Vagina (tissue), 2 donors: ENCODE data around the gene ATP13A2. TPM values are rescaled to one million over a fixed set of nuclear protein-coding genes. Genes with fewer than 3 reads are reported as not detected.

ENCODE experiments used
- DNase-seq, 2 donors: peaks; one replicate each; pipeline ENCODE4 v3.0.0-alpha.2; 2017; ENCODE audit errors: extremely low spot score in 2 of 2
- H3K27ac ChIP-seq: fragments of 200-600 bp; sonication (generic); one replicate; pipeline ENCODE4 v1.5.1; 2019
- H3K27me3 ChIP-seq: fragments of 200-600 bp; sonication (generic); one replicate; pipeline ENCODE4 v1.5.1; 2019
- H3K36me3 ChIP-seq, 2 donors: fragments of 200-600 bp; sonication (generic); one replicate each; pipeline ENCODE4 v1.5.1; 2017 to 2019
- H3K4me1 ChIP-seq: fragments of 200-600 bp; sonication (generic); one replicate; pipeline ENCODE4 v1.5.1; 2019
- H3K4me3 ChIP-seq, 2 donors: fragments of 200-600 bp; sonication (generic); 1 replicate in 1 of 2; 2 replicates in 1 of 2; pipeline ENCODE4 v1.5.1; 2016 to 2019
- H3K9me3 ChIP-seq: fragments of 200-600 bp; sonication (generic); one replicate; pipeline ENCODE4 v1.5.1; 2019
- CTCF ChIP-seq, 3 experiments: fragments of 450-650 bp in 2 of 3; fragments of 200-600 bp in 1 of 3; sonication (generic) in 1 of 3; IDR thresholded peaks; one replicate each; pipeline ENCODE4 v1.5.1; 2017 to 2019; ENCODE audit warnings: antibody characterized with exemption in 3 of 3, mild to moderate bottlenecking in 2 of 3, moderate library complexity in 2 of 3
- POLR2A ChIP-seq, 2 donors: fragments of 450-650 bp; IDR thresholded peaks; one replicate each; pipeline ENCODE4 v1.6.1; 2017; ENCODE audit warnings: antibody characterized with exemption in 2 of 2, mild to moderate bottlenecking in 2 of 2, moderate library complexity in 2 of 2
- POLR2AphosphoS5 ChIP-seq, 2 donors: sonication (generic); formaldehyde crosslinking; IDR thresholded peaks; one replicate each; pipeline ENCODE4 v1.9.0; 2017; ENCODE audit warnings: antibody characterized with exemption in 2 of 2, mild to moderate bottlenecking in 2 of 2, low read depth in 1 of 2; ENCODE audit not compliant: insufficient read depth in 1 of 2
- intact Hi-C: fragments of 100-400 bp; cut with DNase I; formaldehyde crosslinking; loops from one replicate; pipeline ENCODE4 v1.15.1; 2023
- total RNA-seq: library from RNA; depleted of rRNA; stranded (reverse); fragments of >200 nt; gene quantifications from one replicate; pipeline ENCODE4 v1.2.3, GENCODE V29; 2016

The ATP13A2 gene
- total RNA-seq, 1 donor from 2014 or later: 31.7 TPM

DNA sequence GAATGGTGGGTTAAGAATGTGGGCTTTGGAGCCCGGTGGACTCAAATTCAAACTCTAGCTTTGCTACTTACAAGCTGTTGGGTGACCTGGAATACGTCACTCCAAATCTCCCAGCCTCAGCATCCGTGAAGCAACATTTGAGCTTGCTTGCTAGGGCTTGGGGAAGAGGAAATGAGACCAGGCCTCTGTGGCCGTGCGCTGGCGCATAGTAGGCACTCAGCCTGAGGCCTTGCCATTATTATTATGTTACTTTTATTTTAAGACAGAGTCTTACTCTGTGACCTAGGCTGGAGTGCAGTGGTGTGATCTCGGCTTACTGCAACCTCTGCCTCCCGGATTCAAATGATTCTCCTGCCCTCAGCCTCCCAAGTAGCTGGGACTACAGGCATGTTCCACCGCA, 19.1 kb downstream of the ATP13A2 start:
- TF ChIP-seq POLR2AphosphoS5 (IDR thresholded peaks at IDR 0.05; ENCODE audit: insufficient read depth in 1 of 2, low read depth in 1 of 2) (no peak), POLR2A (IDR thresholded peaks at IDR 0.05) (no peak), CTCF (IDR thresholded peaks at IDR 0.05) (no peak)
- DNase-seq: no peak
- intact Hi-C loops: no loop called here
- Histone ChIP-seq H3K9me3 (no peaks in the 10 kb centered on the region), H3K4me3 (no peak overlapping the region), H3K27ac (no peak overlapping the region), H3K36me3 (peaks cover 0 to 30% of the 10 kb centered on the region in 2 donors), H3K27me3 (no peaks in the 10 kb centered on the region), H3K4me1 (no peaks in the 10 kb centered on the region)

DNA sequence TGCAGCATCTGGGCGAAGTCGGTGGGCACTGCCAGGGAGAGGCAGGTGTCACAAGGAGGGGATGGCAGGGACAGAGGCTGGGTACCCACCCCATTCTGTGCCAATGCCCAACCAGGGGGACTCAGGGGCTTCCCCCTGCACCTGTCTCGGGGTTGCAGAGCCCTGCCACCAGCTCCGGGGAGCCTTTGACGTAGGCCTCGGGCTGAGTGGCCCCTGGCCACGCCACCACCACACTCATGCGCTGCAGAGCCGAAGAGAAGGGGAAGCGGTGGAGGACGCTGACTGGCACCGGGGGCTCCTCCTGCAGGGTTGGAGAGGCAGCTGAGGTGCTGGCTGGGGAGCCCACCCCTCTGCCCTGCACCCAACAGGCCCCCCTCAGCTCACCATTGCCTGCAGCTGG, 19.6 kb downstream of the ATP13A2 start:
- DNase-seq: no peak
- TF ChIP-seq POLR2A (IDR thresholded peaks at IDR 0.05) (no peak), CTCF (IDR thresholded peaks at IDR 0.05) (no peak), POLR2AphosphoS5 (IDR thresholded peaks at IDR 0.05; ENCODE audit: insufficient read depth in 1 of 2, low read depth in 1 of 2) (no peak)
- no peaks in the 10 kb centered on the region for H3K27me3 ChIP-seq
- no peak overlapping the region for H3K27ac ChIP-seq
- no peaks in the 10 kb centered on the region for H3K4me1 ChIP-seq
- intact Hi-C loops: no loop called here
- peaks cover 0 to 29% of the 10 kb centered on the region in 2 donors for H3K36me3 ChIP-seq
- H3K9me3 ChIP-seq: no peaks in the 10 kb centered on the region
- H3K4me3 ChIP-seq: no peak overlapping the region

GRCh38 chr1:16991571-16991970, 20.2 kb downstream of the ATP13A2 start:
- no peaks in the 10 kb centered on the region for H3K27me3 ChIP-seq
- intact Hi-C loops: no loop called here
- H3K36me3 ChIP-seq: peaks cover 0 to 29% of the 10 kb centered on the region in 2 donors
- H3K27ac ChIP-seq: no peak overlapping the region
- DNase-seq: no peak
- H3K4me3 ChIP-seq: no peak overlapping the region
- no peaks in the 10 kb centered on the region for H3K9me3 ChIP-seq
- no peak for TF ChIP-seq POLR2A (IDR thresholded peaks at IDR 0.05)
- no peak for TF ChIP-seq POLR2AphosphoS5 (IDR thresholded peaks at IDR 0.05; ENCODE audit: insufficient read depth in 1 of 2, low read depth in 1 of 2)
- TF ChIP-seq CTCF (IDR thresholded peaks at IDR 0.05): no peak
- H3K4me1 ChIP-seq: no peaks in the 10 kb centered on the region

DNA sequence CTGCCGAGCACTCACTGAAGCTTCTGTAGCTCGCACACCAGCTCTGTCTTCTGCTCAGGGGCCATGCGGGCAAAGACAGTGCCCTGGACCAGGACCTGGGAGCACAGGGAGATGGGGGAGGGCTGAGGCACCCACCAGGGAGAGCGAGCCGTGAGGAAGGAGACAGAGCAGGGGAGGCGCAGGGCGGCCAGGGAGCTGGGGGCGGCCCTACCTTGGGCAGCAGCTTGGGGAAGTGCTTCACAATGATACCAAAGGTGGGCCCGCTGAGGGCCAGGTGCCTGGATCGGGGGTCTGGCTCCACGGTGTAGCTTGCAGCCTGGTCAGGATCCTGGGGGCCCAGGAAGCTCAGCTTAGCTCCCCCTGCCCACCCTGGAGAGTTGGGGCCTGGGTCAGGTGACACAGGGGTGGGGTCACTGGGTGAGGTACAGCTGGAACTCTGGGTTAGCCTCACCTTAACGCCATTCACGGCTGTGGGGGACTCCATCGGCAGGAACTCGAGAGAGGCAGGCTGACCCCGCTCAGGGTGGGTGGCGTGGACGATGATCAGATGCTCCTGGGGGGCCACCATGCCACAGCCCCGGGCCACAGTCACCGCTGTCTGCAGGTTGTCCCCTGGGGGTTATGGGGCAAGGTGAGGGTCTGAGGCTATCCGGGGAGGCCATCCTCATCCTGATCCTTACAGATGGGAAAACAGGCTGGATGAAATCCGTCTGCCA, 21.9 kb downstream of the ATP13A2 start:
- intact Hi-C loops: no loop called here
- Histone ChIP-seq H3K27ac (no peak overlapping the region), H3K4me1 (peaks cover 6% of the 10 kb centered on the region), H3K4me3 (no peak overlapping the region), H3K36me3 (peaks cover 0 to 26% of the 10 kb centered on the region in 2 donors), H3K9me3 (no peaks in the 10 kb centered on the region), H3K27me3 (no peaks in the 10 kb centered on the region)
- no peak for DNase-seq
- TF ChIP-seq POLR2A (IDR thresholded peaks at IDR 0.05) (no peak), POLR2AphosphoS5 (IDR thresholded peaks at IDR 0.05; ENCODE audit: insufficient read depth in 1 of 2, low read depth in 1 of 2) (no peak), CTCF (IDR thresholded peaks at IDR 0.05) (no peak)

- Histone ChIP-seq H3K27ac (no peak overlapping the region), H3K27me3 (no peaks in the 10 kb centered on the region), H3K4me1 (peaks cover 14% of the 10 kb centered on the region), H3K9me3 (no peaks in the 10 kb centered on the region), H3K36me3 (peaks cover 0 to 22% of the 10 kb centered on the region in 2 donors), H3K4me3 (no peak overlapping the region)
- DNase-seq: no peak
- intact Hi-C loops: no loop called here
- no peak for TF ChIP-seq CTCF (IDR thresholded peaks at IDR 0.05)
- no peak for TF ChIP-seq POLR2A (IDR thresholded peaks at IDR 0.05)
- TF ChIP-seq POLR2AphosphoS5 (IDR thresholded peaks at IDR 0.05; ENCODE audit: insufficient read depth in 1 of 2, low read depth in 1 of 2): no peak
These were observed 23.5 kb downstream of the ATP13A2 start for GRCh38 chr1:16988210-16988609.
